Measurements from ENCODE around the gene TTC17.

GRCh38 chr11:43328482-43328881 lies 30.2 kb upstream of the TTC17 start:
- TF ChIP-seq, protein P1, sequence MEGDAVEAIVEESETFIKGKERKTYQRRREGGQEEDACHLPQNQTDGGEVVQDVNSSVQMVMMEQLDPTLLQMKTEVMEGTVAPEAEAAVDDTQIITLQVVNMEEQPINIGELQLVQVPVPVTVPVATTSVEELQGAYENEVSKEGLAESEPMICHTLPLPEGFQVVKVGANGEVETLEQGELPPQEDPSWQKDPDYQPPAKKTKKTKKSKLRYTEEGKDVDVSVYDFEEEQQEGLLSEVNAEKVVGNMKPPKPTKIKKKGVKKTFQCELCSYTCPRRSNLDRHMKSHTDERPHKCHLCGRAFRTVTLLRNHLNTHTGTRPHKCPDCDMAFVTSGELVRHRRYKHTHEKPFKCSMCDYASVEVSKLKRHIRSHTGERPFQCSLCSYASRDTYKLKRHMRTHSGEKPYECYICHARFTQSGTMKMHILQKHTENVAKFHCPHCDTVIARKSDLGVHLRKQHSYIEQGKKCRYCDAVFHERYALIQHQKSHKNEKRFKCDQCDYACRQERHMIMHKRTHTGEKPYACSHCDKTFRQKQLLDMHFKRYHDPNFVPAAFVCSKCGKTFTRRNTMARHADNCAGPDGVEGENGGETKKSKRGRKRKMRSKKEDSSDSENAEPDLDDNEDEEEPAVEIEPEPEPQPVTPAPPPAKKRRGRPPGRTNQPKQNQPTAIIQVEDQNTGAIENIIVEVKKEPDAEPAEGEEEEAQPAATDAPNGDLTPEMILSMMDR (IDR thresholded peaks at IDR 0.05), result no peak
- TF ChIP-seq EZH2 (IDR thresholded peaks at IDR 0.05) (no peak), EZH2phosphoT487 (IDR thresholded peaks at IDR 0.05) (no peak)
